HuH-7.5 (cell line): ENCODE data around the gene ACLY.
A peak's percentile ranks its signal among the peaks of the same experiment; 100 is the strongest.
"Not testable (repeated sequence)": the region's sequence is repeated elsewhere in the genome, so short reads cannot be mapped to it uniquely, and the experiment has no call there.

Experiments
- DNase-seq: peaks from one replicate; pipeline ENCODE4 v3.0.0; 2011; ENCODE audit warnings: low spot score

ACLY gene

DNA sequence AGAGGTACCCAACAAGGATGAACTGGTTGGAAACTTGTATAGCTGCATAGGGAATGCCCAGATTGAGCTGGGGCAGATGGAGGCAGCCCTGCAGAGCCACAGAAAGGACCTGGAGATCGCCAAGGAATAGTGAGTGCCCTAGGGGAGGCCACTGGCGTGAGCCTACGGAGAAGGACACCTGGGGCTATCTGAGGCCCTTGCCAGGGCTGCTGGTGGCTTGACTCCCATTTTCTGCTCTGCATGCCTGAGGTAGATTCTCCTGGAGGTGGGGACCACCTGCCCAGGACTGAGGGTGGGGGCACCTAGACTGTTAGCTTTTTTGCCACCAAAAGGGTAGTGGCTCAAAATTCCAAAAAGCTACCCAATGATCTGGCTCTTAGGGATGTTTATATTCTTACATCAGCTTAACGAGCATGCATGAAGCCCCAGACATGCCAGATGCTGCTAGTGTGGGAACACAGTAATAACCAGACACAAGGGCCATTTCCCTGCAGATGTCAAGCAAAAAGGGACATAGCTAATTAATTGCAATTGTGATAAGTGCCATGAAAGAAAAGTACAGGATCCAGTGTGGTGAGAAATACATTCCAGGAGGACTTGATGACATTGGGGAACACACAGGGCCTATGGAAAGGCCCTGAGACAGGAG, 20.4 kb upstream of the ACLY start:
- no peak for DNase-seq

GRCh38 chr17:41937970-41938954, 19.5 kb upstream of the ACLY start:
- DNase-seq, result no peak

GRCh38 chr17:41935641-41936040, 16.9 kb upstream of the ACLY start:
- DNase-seq, result no peak

DNA sequence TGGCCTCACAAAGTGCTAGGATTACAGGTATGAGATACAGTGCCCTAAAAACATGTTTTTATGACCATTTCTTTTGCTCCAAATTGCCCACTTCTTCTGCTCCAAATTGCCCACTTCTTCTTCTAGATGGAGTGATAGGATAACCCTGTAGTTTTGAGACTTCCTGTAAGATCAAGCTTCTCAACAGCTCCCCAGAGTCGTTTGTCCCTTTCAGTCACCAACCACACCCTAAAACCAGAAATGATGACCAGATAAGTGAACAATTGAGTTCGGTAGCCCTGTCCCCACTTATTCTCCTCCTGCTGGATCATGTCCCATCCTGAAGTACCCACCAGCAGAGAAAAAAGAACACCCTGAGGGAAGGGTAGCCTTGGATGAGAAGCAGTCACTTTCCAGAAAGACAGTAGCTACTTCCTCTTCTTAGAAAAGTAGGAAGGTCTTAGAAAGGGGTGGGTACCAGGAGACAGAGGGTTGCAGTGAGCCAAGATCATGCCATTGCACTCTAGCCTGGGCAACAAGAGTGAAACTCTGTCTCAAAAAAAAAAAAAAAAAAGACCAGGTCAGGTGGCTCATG, 14.2 kb upstream of the ACLY start:
- DNase-seq, result no peak

- DNase-seq, result not testable (repeated sequence)
Observed at GRCh38 chr17:41931715-41932114, 13.0 kb upstream of the ACLY start.

GRCh38 chr17:41930833-41931156, 12.0 kb upstream of the ACLY start:
- DNase-seq, result not testable (repeated sequence)

GRCh38 chr17:41930009-41930832, 11.5 kb upstream of the ACLY start, which contains the start of gene ODAD4:
ODAD4 (plus strand) TSS chr17:41930617; CDS start chr17:41930724, 107 bp downstream.
- peak; percentile 89 for DNase-seq

DNA sequence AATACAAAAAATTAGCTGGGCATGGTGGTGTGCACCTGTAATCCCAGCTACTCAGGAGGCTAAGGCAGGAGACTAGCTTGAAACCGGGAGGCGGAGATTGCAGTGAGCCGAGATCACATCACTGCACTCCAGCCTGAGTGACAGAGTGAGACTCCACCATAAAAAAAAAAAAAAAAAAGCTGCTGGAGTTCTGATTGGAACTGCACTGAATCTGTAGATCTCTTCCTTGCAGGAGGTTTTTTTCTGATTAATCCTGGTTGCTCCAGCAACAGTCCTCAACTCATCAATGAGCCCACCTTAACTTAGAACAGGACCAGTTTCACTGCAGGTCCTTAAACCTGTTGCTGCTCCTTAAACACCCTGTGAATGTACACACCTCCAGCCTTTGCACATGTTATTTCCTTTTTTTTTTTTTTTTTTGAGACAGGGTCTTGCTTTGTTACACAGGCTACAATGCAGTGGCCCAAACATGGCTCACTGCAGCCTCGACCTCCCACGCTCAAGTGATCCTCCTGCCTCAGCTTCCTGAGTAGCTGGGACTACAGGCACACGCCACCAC, 10.0 kb upstream of the ACLY start:
- DNase-seq, result no peak

GRCh38 chr17:41925991-41926590, 7.3 kb upstream of the ACLY start:
- DNase-seq, result no peak

DNA sequence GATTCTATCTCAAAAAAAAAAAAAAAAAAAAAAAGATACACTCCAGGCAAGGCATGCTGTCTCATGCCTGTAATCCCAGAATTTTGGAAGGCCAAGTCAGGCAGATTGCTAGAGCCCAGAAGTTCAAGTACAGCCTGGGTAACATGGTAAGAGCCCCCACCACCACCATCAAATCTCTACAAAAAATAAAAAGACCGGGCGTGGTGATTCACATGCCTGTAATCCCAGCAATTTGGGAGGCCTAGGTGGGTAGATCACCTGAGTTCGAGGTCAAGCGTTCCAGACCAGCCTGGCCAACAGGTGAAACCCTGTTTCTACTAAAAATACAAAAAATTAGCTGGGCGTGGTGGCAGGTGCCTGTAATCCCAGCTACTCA, 1.8 kb upstream of the ACLY start:
- no peak for DNase-seq

DNA sequence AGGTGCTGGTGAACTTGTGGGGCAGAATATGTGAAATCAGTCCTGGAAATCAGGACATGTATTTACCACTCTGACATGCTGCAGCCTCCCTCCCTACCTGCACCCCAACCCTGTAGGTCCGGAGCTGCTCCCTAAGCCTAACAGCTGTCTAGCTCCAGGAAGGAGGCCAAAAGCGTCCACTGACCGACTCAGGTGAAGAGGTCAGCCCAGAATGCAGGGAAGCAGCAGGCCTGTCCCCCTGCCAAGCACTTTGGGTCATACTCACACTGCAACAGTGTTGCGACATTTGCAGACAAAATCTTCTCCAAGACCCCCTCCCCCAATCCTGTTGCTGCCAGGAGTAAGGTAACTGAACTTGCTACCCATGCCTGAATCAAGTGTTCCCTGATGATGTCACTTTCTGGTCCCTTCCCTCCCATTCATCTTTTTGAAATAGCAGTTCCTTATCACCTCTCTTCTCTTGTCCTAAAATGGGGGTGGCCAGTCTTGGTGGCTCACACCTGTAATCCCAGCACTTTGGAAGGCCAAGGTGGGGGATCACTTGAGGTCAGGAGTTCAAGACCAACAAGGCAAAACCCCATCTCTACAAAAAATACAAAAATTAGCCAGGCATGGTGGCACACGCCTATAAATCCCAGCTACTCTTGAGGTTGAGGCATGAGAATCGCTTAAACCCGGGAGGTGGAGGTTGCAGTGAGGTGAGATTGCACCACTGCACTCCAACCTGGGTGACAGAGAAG, 1.3 kb upstream of the ACLY start:
- no peak for DNase-seq

DNA sequence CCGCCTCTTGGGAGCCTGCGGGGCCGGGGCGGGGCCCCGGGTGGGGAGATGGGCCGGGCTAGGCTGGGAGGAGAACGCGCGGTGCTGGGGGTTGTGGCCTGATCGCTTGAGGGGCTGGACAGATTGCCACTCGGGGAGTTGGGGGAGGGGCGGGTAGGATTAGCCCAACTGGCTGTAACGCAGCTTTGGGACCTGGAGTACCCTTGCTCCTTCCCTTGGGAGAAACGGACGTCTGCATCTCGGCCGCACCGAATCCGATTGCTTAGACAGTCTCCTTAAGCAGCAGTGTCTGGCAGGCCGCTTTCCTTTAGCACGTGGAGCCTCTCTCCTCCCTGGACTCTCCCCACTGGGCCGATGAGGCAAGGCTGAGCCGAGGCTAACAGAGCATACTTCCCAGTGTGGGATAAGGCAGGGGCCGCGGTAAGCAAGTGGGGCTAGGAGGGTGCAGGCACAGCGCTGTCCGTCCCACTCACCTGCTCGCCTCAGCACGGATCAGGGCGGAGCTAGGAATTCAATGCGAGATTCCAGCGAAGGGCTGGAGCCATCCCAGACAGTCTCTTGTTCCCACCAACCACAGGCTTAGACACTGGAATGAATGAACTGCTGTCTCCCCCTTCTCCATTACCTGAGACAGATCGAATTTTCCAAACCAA, 540 bp upstream of the ACLY start:
- peak; percentile 58 for DNase-seq

DNA sequence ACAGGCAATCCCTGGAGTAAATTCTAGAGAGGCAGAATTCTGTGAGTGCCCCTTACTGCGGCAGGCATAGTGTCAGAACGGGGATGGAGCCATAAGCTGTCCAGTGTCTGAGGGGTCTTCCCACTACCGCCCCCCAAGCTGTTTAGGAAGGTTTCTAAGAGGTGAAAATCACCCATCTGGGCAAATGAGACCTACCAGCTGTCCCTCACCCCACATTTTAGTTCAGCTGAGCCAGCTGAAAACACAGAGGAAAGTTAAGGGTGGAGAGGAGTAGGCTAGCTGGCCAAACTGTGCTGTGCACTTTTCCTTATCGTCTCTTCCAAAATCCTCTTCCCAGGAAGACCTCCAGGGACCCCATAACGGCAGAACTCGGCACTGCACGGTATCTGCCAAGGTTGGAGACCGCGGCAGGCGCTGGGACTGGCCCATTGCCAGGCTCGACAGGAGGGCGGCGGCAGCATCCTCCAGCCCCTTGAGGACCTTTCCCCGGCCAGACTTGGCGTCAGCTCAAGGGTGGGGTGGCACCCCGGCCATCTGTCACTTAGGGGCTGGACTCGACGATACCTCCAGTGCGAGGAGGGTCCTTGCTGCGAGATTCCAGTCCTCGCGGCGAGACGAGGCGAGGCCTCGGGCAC, 955 bp downstream of the ACLY start:
- DNase-seq, result no peak

GRCh38 chr17:41917192-41917591, 1.6 kb downstream of the ACLY start:
- no peak for DNase-seq

- no peak for DNase-seq
Observed at GRCh38 chr17:41915566-41915965, 3.2 kb downstream of the ACLY start.

- DNase-seq, result no peak
Observed at GRCh38 chr17:41915020-41915419, 3.7 kb downstream of the ACLY start.

- DNase-seq, result no peak
Observed at GRCh38 chr17:41914358-41914766, 4.4 kb downstream of the ACLY start.

DNA sequence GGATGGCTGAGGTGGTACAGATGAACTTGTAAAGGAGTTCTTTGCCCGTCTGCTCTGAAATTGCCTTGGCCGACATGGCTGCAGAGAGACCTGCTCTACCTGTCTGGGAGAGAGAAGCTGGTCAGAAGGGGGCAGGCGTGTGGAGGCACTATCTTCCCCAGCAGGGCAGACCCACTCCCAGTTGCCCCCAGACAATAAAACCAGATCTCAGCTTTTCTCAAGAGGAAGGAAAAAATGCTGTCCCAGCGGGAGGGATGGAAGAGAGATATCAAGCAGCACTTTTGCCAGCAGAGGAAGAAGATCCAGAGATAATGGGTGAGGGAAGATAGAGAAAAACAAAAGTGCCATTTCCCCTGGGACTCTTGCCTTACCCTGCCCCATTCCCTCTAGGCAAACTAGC, 5.0 kb downstream of the ACLY start:
- no peak for DNase-seq

GRCh38 chr17:41912925-41913324, 5.8 kb downstream of the ACLY start:
- DNase-seq, result no peak
